ENCODE measurements around the gene CLGN.

CLGN gene

DNA sequence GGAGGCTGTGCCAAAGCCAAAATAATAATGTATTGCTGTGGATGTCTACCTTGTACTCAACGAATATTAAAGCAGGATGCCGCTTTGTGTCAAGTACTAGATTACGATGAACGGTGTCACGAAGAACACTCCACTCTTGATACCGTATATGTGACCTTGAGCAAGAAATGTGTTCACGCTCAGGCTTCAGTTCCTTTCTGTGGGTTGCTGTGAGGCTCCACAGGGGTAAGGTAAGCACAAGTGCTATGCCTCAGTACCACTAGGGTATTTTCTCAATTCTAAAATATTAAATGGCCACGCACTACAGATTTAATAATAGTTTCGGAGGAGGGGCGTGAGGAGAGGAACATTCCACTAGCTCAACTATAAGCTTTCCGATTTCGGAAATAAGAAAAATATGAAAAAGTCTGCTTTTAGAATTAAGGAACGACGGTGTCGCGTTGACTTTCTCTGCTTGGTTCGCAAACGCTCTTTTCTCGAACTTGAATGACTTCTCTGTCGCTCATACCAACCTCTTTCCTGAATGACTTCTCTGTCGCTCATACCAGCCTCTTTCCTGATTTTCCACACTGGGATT is 54.6 kb downstream of the CLGN start:
- Histone ChIP-seq H3K4me3 (ENCODE audit: low read length, poor library complexity, severe bottlenecking) (peak overlapping the region; percentile 89), H3K4me2 (ENCODE audit: low read depth, low read length, poor library complexity, severe bottlenecking) (peak overlapping the region; percentile 77), H3K9ac (ENCODE audit: low read depth, low read length, poor library complexity, severe bottlenecking) (peak overlapping the region; percentile 95), H4K20me1 (ENCODE audit: insufficient read depth, low read length, poor library complexity, severe bottlenecking) (peaks cover 42% of the 10 kb centered on the region), H3K9me3 (ENCODE audit: insufficient read depth, low read depth, low read length) (no peaks in the 10 kb centered on the region), H3K4me1 (ENCODE audit: insufficient read depth, low read length, poor library complexity, severe bottlenecking) (peaks cover 35% of the 10 kb centered on the region), H3K36me3 (ENCODE audit: insufficient read depth, low read length) (no peaks in the 10 kb centered on the region), H3F3A (ENCODE audit: low read depth) (no peaks in the 10 kb centered on the region), H3K27me3 (ENCODE audit: insufficient read depth, low read length, poor library complexity, severe bottlenecking) (no peaks in the 10 kb centered on the region), H3K9me2 (replicated peaks; ENCODE audit: low read depth, low read length) (no peaks in the 10 kb centered on the region), H2AFZ (ENCODE audit: low read length) (peak overlapping the region; percentile 99), H3K79me2 (ENCODE audit: insufficient read depth, low read length) (peaks cover 47% of the 10 kb centered on the region)
- TF ChIP-seq, protein P1, sequence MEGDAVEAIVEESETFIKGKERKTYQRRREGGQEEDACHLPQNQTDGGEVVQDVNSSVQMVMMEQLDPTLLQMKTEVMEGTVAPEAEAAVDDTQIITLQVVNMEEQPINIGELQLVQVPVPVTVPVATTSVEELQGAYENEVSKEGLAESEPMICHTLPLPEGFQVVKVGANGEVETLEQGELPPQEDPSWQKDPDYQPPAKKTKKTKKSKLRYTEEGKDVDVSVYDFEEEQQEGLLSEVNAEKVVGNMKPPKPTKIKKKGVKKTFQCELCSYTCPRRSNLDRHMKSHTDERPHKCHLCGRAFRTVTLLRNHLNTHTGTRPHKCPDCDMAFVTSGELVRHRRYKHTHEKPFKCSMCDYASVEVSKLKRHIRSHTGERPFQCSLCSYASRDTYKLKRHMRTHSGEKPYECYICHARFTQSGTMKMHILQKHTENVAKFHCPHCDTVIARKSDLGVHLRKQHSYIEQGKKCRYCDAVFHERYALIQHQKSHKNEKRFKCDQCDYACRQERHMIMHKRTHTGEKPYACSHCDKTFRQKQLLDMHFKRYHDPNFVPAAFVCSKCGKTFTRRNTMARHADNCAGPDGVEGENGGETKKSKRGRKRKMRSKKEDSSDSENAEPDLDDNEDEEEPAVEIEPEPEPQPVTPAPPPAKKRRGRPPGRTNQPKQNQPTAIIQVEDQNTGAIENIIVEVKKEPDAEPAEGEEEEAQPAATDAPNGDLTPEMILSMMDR (conservative IDR thresholded peaks at IDR 0.05; ENCODE audit: low read length): peak; percentile 48
- no peak for TF ChIP-seq EZH2phosphoT487 (IDR thresholded peaks at IDR 0.05; ENCODE audit: borderline replicate concordance)

DNA sequence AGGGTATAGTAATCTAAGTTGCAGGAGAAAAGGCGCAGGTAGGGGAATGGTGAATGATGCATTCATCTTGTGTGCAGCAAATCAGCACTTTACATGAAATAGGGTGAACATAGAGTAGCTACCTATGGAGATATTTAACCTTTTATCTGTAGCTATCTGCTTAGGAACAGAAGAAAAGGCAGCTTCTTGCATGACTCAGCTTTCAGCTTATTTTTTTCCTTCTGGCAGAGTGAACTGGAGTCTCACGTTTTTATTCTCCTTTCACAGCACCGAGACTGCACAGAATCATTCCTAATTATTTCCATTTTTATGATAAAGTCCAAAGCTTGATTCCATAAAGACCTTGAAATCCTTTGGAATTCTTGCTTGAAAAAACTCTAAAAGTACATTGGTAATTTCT is 58.8 kb downstream of the CLGN start:
- Histone ChIP-seq H3K4me1 (ENCODE audit: insufficient read depth, low read length, poor library complexity, severe bottlenecking) (peaks cover 7% of the 10 kb centered on the region), H3K9me3 (ENCODE audit: insufficient read depth, low read depth, low read length) (no peaks in the 10 kb centered on the region), H3K27me3 (ENCODE audit: insufficient read depth, low read length, poor library complexity, severe bottlenecking) (no peaks in the 10 kb centered on the region), H3F3A (ENCODE audit: low read depth) (no peaks in the 10 kb centered on the region), H3K36me3 (ENCODE audit: insufficient read depth, low read length) (no peaks in the 10 kb centered on the region), H2AFZ (ENCODE audit: low read length) (no peak overlapping the region), H3K4me3 (ENCODE audit: low read length, poor library complexity, severe bottlenecking) (no peak overlapping the region), H3K9ac (ENCODE audit: low read depth, low read length, poor library complexity, severe bottlenecking) (no peak overlapping the region), H3K79me2 (ENCODE audit: insufficient read depth, low read length) (peaks cover 6% of the 10 kb centered on the region), H4K20me1 (ENCODE audit: insufficient read depth, low read length, poor library complexity, severe bottlenecking) (peaks cover under 1% of the 10 kb centered on the region), H3K9me2 (replicated peaks; ENCODE audit: low read depth, low read length) (no peaks in the 10 kb centered on the region), H3K4me2 (ENCODE audit: low read depth, low read length, poor library complexity, severe bottlenecking) (no peak overlapping the region)
- TF ChIP-seq EZH2phosphoT487 (IDR thresholded peaks at IDR 0.05; ENCODE audit: borderline replicate concordance): no peak
- TF ChIP-seq, protein P1 (conservative IDR thresholded peaks at IDR 0.05; ENCODE audit: low read length): no peak

DNA sequence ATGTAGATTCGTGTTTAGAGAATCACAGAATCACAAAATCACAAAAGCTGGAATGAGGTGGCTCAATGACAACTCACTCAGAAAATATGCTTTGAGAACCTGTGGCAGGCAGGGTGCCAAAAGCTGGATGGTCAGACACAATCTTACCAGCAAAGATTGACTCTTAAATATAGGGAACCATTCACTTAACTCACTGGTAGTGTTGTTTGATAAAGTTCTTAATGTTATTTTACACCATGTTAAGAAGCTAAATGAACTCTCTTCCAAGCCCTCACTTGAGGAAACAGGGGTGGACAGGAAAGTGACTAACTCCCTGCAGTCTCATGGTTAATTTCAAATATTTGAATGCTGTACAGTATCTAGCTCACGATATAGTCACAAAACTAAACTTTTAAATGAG is 59.7 kb downstream of the CLGN start:
- H3K27me3 ChIP-seq (ENCODE audit: insufficient read depth, low read length, poor library complexity, severe bottlenecking): no peaks in the 10 kb centered on the region
- H2AFZ ChIP-seq (ENCODE audit: low read length): no peak overlapping the region
- H3K79me2 ChIP-seq (ENCODE audit: insufficient read depth, low read length): peaks cover 4% of the 10 kb centered on the region; the same call in 1 of the 2 replicates
- H4K20me1 ChIP-seq (ENCODE audit: insufficient read depth, low read length, poor library complexity, severe bottlenecking): no peaks in the 10 kb centered on the region
- H3K9me3 ChIP-seq (ENCODE audit: insufficient read depth, low read depth, low read length): no peaks in the 10 kb centered on the region
- H3K36me3 ChIP-seq (ENCODE audit: insufficient read depth, low read length): no peaks in the 10 kb centered on the region
- H3K9ac ChIP-seq (ENCODE audit: low read depth, low read length, poor library complexity, severe bottlenecking): no peak overlapping the region
- H3F3A ChIP-seq (ENCODE audit: low read depth): no peaks in the 10 kb centered on the region
- no peak for TF ChIP-seq EZH2phosphoT487 (IDR thresholded peaks at IDR 0.05; ENCODE audit: borderline replicate concordance)
- TF ChIP-seq, protein P1 (conservative IDR thresholded peaks at IDR 0.05; ENCODE audit: low read length): no peak
- H3K9me2 ChIP-seq (replicated peaks; ENCODE audit: low read depth, low read length): no peaks in the 10 kb centered on the region
- no peak overlapping the region for H3K4me3 ChIP-seq (ENCODE audit: low read length, poor library complexity, severe bottlenecking)
- no peak overlapping the region for H3K4me2 ChIP-seq (ENCODE audit: low read depth, low read length, poor library complexity, severe bottlenecking)
- H3K4me1 ChIP-seq (ENCODE audit: insufficient read depth, low read length, poor library complexity, severe bottlenecking): peaks cover 12% of the 10 kb centered on the region
